Activated T-helper 9 cell treated with anti-CD3 and anti-CD28 coated beads, Interleukin-2, amount 50 U/mL, for 16 hours (primary cell): Measurements from ENCODE around the gene SLC9A8.

Experiments used
- DNase-seq: peaks from one replicate; pipeline ENCODE4 v3.0.0-alpha.2; 2020; ENCODE audit warnings: low read depth

SLC9A8 gene

DNA sequence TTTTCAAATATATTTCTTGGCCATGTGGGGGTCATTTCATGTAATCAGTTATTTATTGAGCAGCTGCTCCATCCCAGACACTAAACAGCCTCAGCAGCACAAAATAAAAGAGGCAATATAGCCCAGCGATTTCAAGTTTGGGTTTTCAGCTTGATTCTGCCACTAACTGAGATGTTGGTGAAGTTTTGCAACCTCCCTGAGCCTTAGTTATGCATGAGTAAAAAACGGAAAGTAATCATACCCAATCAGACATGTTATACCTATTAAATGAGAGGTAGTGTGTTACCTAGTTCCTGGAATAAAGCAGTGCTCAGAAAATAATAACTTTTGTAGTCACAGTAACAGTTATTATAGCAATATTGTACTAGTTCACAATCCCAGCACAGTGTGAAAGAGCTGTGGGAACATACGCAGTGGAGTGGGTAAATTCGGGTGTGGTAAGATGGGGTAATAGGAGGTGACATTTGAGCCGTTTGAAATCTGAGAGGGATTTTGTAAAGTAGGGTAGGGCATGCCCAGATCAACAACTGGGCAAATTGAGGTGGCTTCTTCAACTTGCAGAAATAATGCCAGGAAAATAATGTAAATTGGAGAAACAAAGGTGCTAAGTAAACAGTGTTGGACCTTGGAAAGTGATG, 1.5 kb downstream of the SLC9A8 start:
- no peak for DNase-seq

DNA sequence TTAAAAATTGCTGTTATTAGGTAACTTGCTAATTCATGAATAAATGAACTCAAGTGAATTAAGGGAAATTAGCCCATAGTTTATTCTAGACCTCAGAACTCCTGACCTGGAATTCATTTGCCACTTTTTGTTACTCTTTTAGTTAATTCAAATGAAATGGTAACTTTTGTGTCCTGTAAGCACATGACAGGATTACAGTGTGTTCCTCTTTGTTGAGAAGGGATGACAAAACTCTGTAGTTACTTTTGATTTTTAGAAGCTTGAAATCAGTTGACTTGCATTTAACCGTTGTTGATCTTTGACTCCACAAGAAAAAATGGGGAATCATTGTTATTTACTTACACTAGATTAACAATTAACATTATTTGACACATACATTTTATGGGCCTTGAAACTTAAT, 6.2 kb downstream of the SLC9A8 start:
- no peak for DNase-seq

DNA sequence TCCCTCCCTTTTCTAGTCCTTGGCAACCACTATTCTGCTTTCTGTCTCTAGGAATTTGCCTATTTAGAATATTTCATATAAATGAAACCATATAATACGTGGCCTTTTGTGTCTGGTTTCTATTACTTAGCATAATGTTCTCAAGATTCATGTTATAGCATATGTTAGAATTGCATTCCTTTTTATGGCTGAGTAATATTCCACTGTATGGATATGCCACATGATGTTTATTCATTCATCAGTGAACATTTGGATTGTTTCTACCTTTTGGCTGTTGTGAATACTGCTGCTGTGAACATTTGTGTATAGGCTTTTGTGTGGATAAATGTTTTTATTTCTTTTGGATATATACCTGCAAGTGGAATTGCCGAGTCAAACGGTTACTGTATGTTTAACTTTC, 7.1 kb downstream of the SLC9A8 start:
- DNase-seq = no peak

DNA sequence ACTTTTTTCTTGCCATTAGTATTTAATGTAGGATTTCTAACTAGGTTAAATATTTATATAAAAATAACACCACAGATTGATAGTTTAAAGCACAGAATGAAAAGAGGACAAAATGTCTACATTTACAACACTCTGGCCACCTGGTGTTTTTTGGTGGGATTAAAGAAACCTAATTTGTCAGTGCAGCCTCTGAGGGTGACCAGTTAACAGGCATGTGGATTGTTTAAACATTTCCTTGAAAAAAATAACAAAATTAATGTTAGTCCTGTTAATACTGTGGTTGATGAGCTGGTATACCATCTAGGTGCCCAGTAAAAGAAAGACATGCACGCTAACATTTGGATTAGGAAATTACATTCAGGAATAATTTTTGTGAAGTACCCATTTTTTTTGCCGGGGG, 8.8 kb downstream of the SLC9A8 start:
- DNase-seq = no peak

DNA sequence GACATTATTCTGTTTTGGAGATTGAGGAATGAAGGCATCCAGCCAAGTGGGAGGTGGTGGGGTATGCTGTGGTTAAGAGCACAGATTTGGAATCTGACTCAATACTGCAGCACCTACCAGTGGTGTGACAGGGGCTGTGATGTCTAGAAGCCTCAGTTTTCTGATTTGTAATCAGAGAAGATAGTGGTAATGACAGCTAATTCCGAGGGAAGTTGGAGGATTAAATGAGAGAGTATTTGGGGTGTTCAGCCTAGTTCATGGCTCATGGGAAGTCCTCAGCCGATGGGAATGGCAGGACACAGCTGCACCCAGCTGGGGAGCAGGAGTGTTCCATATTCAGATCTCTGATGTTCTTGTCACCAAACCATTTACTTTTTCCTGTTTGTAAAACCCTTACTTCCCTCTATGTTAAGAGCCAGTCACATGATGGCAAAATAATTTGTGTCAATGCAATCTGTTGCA, 9.3 kb downstream of the SLC9A8 start:
- no peak for DNase-seq

DNA sequence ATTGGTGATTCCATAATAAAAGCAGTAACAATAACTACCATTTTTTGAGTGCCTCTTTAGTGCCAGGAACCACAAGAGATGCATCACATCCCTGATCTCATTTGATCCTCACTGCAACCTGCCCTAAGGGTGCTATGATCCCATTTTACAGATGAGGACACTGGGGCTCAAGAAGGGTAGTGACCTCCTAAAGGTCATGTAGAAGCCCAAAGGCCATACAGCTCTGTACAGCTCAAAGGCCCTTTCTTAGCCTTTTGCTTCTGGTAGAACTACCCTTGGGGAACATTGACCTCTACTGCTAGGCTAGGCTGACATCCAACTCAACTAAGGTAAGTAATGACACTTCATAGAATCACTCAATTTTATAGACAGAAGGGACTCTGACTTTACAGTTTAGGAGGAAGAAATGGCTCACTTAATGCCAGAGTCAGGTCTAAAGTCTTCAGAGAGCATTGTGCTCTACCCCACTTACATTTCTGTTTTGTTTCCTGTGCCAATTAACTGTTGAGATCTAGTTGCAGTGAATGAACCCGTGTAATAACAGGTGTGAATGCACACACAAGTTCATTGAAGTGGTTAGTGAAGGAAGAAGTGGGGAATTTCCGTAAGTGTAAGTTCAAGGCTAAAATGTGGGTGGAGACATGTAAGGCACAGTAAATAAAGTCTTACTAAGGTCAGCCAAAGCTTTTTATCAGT, 10.7 kb downstream of the SLC9A8 start:
- DNase-seq = no peak

DNA sequence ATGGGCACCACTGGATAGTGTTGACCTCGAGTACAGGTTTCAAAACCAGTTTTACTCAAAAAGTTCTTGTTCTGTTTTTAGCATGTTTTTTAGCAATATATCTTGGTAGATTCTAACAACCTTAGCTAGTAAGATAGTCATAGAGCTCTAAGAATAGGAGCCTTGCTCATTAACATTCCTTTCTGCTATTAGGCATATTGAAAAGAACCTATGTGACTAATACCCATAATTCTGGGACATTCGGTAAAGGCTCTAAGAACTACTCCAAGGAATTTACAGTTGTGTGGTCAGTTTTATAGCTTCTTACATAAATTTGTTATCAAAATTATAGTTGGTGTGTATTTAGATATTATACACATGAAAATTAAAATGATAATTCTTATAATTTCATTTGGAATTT, 11.6 kb downstream of the SLC9A8 start:
- no peak for DNase-seq

DNA sequence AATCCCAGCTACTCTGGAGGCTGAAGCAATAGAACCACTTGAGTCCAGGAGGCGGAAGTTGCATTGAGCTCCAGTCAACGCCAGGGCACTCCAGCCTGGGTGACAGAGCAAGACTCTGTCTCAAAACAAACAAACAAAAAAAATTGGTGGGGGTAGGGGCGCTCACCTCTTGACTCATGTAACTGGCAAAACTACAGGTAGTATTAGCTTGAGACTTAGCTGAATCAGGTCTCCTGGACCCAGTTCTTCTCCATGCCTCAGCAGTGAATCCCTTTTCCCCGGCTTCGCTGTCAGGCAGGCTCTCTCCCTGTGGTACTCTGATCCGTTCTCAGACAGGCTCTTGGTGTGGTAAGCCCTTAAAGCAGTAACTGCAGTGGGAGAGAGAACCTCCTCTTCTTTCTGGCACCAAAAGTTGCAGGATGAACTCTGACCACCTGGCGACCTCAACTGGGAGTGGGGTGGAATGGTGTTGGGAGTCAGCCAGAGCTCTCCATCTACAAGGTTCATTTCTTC, 12.9 kb downstream of the SLC9A8 start:
- no peak for DNase-seq

DNA sequence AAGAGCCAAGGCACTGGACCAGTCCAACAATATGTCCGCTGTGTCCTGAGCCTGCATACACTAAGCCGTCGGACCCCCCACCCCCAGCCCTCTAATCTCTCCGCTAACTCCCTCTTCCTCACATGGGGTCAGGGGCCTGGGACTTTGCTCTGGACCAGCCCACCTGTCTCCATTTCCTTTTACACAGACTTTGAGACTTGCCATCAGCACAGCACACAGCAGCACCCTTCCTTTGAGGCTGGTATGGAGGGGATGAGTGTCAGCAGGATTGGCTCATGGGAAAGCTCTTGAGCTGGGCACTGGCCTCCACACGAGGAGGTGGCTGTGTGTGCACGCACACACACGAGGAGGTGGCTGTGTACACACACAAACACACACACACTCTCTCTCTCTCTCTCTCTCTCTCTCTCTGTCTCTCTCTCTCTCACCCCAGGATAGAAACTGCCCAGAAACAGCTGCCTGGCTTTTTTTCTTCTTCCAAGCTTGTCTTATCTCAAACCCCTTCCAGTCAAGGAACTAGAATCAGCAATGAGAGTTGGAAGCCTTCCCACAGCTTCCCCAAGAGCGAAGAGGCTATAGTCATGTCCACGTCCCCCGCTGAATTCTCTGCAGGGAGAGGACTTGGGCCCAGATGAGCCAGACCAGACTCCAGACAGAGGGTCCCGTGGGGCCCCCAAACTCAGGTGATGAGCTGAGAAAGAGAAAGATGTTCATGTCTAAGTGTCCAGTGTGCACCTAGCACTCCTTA, 18.6 kb downstream of the SLC9A8 start:
- no peak for DNase-seq

DNA sequence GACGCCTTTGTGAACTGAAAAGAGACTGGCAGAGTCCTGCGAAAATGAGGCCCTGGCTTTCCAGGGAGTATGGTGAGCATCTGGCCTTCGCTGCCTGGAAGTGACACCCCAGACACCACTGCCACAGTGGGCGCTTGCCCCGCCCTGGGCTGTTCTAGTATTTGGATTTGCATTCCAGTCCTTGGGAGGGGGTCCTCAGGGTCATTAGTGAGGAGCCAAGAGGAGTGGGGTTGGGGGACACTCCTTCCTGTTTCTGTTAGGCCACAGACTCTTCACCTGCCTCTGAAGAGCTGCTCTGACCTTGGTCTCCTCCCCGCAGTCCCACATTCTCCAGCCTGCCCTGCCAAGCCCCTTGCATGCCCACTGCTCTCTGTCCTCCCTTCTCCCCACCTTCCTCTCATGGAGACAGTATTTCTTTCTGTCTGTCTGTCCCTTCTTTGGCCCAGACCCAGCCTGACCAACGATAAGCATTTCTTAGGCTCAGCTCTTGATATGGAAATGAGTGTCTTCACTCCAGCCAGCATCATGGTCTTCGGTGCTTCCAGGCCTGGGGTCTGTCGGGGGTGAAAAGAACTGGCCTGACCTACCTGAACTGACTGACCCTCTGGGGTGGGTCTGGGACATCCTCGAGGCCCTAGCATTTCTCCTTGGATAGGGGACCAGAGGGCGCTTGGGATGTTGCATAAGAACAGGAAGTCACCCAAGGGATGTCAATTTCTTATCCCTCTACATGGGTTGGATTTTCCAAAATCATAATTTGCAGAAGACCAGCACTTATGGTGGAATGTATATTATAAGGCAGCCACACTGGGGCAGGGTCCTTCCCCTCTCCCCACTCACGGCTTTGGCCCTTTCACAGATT, 19.4 kb downstream of the SLC9A8 start:
- no peak for DNase-seq

DNA sequence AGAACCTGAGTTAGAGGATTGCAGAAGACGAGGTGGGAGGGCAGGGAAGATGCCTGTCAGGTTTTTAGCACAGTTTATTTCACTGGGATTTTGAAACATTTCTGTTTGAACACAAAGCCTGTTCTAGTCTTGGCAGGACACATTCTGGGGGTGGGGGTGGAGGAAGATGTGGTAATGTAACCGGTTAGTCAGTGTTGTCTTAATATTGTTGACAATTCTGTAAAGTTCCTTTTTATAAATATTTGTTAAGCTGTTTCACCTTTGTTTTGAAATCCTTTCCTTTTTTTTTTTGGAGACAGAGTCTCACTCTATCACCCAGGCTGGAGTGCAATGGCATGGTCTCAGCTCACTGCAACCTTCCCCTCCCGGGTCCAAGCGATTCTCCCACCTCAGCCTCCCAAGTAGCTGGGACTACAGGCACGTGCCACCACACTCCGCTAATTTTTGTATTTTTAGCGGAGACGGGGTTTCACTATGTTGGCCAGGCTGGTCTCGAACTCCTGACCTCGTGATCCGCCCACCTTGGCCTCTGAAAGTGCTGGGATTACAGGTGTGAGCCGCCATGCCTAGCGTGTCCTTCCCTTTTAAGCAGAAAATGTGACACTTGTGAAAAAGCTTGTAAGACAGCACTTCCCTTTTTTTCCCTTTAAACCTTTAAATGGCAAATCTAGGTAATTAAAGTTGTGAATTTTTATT, 20.2 kb downstream of the SLC9A8 start:
- DNase-seq = no peak

DNA sequence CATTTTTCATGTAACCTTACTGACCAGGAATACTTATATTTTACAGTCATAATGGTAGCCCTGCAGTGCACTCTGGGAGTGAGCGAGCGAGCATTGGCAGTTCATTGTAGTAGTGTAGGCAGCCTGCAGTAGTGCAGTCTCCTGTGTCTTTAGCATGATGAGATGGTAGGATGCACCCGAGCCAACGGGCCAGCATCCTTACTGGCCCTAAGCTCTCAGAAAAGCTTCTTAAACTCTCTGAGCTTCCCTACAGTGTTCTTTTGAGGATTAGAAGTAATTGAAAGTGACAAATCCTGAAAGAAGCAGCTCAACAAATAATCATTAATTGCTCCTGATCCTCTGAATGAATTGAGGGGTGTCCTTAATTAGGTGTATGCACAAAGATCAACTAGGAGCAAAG, 20.9 kb downstream of the SLC9A8 start:
- DNase-seq = no peak

DNA sequence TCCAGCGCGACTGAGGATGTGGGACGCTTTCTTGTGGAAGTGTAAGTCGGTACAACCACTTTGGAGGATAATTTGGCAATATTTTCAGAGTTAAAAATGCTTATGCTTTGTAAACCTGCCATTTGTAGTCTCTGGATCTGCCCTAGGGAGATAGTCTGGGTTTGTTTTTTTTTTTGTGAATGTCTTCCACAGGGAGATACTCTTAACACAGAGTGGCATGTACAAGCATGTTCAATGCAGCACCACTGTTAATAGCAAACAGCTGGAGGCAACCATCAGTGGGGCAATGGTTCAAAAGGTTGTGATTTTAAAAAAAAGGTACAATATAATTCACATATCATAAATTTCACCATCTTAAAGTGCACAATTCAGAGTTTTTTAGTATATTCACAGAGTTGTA, 22.4 kb downstream of the SLC9A8 start:
- DNase-seq = no peak

DNA sequence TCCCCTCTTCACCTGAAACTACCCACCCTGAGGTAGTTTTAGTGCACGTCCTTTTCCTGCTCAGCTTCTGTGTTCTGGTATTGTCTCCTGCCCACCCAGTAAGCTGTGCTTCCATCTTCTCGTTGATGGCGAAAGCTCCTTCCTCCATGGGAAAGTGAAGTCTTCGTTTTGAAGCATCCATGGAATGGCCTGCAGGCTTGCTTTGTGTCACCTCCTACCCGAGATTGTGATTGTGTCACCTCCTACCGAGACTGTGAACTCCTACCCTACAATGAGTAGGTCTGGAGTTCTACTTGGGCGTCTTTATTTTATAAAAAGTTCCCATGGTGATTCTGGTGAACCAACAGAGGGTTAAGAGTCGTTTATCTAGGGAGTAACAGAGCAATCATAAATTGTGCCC, 25.9 kb downstream of the SLC9A8 start:
- no peak for DNase-seq

DNA sequence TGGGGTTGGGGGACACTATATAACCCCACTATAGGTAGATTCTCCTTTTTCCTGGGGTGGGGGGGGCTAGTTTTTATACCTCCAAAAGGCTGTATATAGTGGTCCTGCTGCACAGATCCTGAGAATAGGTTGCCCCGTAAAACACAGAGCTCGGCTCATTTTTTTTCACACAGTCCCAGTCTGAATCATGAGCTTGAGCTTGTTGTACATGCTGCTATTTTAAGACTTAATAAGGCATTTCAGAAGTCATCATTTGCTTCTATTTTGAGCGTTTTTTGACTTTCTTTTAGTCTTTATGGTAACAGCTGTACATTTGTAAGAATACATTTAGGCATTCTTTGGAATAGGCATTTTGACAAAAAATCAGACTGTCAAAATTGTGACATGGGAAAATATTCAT, 30.5 kb downstream of the SLC9A8 start:
- DNase-seq = no peak

DNA sequence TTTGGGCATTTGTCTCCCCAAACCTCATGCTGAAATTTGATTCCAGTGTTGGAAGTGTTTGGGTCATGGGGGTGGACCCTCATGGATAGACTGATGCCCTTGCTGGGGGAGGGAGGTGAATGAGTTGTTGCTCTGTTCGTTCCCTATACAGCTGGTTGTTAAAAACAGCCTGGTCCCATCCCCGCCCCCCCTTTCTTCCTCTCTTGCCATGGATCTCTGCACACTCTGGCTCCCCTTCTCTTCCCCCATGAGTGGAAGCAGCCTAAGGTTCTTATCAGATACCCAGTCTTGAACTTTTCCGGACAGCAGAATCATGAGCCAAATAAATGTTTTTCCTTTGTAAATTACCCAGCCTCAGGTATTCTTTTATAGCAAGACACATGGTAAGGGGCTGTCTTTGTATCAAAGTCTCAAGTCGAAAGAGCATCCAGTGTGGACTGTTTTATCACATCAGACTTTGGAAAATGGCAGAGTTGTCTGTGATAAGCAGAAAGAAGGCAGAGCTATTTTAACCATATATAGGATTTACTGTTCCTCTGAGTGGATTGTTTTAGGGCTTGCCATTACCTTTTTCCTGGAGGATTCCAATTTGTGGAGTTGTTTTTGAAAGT, 31.2 kb downstream of the SLC9A8 start:
- no peak for DNase-seq

DNA sequence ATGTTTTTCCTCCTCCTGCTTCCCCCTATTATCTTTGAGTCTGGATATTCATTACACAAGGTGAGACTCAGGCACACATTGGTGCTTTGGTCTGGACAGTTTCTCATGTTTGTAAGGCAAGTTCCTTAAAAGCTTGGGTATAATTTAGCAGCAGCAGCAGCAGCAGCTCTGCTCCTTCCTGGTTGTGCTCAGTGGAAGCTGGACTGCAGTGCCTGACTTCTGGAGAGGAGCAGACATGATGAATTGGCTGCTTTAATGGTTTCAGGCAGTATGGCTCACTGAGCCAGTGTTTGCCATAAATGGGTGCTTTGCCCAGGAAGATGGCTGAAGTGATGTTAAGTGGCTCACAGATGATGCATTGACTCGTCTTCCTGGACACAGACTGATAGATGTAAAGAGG, 32.4 kb downstream of the SLC9A8 start:
- no peak for DNase-seq

DNA sequence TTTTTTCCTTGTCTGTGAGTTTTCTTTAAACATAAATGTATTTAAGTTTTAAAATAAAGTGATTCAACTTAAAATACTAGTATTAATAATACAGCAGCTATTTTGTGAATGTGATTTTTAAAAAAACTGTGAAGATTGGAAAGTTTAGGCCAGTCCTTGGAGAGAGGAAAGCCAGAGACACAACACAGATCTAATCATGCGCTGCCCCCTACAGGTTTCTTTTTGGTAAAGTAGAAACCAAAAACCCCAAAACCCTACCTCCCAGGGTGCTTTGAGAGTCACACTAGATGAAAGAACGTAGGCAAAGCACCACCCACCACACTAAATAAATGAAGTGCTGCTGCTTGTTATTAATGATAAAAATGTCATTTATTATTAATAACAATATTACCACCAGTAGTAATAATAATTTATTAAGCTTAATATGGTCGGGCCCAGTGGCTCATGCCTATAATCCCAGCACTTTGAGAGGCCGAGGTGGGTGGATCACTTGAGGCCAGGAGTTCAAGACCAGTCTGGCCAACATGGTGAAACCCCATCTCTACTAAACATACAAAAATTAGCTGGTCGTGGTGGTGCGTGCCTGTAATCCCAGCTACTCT, 33.7 kb downstream of the SLC9A8 start:
- no peak for DNase-seq

DNA sequence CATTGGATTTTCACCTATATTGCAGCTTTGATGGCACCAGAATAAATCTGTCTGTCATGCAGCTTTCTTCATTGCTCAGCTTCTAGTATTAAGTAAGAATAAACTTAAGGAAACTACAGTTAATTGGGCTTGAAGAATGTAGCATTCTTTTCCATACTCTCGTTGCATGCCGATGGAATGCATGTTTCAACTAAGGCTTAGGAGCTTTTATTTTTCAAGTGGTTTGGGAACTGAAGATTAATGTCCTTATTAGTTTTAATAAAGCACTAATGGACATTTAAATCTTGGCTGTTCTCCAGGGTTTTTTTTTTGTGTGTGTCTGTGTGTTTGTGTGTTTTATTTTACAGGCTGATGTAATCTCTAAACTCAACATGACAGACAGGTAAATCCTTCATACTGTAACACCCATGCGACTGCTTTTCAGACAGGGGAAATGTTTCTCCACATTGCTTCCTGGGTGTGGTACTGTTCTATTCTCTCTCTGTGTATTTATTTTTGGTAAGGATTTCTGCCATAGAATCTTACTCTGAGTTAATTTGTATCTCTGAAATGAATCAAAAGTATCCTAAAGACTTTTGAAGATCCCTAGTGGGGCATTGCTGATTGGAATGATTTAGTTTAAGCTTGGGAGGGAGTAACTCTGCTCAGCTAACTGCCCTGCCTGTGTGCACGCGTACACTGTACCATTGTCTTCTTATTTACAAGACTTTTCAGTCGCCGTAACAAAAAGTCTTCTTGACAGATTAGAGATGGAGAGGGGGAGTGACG, 38.0 kb downstream of the SLC9A8 start:
- no peak for DNase-seq

DNA sequence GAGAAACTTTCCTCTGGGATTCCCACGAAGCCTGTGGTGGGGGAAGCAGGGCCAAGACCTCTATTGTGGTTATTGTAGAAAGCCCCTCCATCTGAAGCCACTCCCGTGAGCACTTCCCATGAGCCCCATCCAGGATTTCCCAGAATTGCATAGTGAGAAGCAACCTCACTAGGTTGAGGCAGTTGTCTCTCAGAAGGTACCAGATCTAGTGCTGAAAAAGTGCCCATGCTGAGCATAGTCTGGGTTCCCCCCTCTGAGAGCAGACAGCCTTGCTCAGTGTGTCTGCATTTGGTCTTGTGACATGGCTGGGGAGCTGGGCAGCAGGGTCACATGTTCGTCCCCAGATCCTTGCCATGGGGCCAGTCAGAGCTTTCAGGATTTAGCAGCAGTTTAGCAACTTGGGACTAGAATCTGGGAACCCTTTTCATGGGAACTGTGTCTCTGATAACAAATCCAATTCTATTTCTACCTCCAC, 38.6 kb downstream of the SLC9A8 start:
- DNase-seq = no peak
